ENCODE measurements around the gene PLCL2.
A peak's percentile ranks its signal among the peaks of the same experiment; 100 is the strongest.
"Not testable (repeated sequence)": the region's sequence is repeated elsewhere in the genome, so short reads cannot be mapped to it uniquely, and the experiment has no call there.

The PLCL2 gene

DNA sequence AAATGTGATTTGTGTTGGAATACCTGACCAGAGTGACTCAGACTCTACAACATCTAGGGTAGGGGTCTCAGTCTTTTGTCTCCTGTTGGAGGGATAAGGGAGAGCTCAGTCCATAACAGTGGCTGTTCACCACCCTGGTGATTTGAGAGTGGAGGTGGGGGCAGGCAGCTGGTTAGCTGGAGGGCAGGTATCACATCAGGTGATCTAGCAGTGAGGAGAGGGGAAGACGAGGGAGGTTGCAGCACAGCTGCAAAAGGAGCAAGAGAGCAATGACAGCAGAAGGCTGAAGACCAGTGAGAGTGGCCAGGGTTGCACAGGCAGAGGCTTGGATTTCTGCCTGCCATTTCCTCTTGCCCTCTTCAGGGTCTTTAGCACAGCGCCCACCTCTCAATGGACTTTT lies 38.4 kb downstream of the PLCL2 start:
- DNase-seq: no peak

DNA sequence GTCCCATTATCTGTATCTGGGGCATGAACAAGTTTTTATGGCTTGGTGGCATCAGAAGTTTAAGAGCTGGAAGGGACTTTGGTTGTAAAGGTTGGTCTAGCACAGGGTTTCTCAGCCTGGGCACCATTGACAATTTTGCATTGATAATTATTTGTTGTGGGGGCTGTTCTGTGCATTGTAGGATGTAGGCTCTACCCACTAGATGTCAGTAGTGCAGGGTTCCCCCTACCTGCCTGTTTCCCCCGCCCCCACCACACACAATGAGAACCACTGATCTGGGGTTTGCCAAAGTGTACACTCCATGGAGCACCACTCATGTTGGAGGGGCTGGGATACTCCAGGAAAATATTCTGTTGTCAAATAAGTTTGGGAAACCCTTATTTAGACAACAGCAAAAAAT lies 42.7 kb downstream of the PLCL2 start:
- no peak for DNase-seq

DNA sequence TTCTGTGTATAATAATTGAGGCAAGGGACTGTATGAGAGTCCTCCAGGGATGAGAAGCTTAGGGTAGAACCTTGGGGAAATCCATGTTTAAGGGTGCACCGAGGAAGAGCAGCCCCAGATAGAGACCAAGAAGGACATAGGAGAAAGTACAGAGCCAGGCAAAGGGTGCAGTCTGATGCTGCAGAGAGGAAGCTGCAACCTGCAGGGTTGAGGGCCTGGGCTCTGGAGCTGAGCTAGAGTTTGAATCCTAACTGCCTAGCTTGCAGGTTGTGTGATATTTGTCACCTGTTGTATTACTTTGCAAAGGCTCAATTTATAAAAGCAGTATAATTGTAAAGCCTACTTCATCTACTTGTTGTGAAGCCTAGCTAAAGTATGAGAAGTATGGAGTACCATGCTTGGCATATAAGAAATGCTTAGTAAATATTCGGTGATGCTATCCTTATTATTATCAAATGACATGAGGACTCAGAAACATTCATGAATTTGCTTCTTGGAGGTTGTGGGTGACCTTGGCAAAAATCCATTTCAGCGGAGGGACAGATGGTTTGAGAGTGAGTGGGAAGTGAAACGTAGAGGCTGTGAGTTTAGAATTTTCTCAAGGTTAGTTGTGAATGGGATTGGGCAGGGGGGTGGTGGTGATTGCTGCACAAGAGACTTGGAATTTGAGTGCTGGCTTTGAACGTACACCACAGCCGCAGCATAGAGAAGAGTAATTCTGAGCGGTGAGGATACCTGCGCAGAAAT lies 43.8 kb downstream of the PLCL2 start:
- DNase-seq: no peak

DNA sequence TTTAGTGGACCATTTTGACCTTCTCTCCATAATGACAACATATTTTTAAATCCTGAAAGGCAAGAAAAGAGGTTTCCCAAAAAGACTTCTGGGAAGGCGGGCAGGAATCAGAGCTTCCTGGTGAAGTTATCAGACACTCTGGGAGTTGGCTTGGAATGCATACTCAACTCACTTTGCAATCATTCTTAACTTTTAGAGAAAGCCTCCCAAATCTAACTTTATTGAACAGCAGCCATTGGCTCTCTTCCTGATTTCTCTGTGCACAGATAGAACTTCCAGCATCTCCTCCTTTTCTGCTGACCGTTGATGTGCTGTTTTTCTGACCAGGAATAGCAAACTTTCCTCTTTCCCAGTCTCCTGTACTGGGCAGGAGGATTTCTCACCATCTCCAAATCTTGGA lies 44.6 kb downstream of the PLCL2 start:
- no peak for DNase-seq

DNA sequence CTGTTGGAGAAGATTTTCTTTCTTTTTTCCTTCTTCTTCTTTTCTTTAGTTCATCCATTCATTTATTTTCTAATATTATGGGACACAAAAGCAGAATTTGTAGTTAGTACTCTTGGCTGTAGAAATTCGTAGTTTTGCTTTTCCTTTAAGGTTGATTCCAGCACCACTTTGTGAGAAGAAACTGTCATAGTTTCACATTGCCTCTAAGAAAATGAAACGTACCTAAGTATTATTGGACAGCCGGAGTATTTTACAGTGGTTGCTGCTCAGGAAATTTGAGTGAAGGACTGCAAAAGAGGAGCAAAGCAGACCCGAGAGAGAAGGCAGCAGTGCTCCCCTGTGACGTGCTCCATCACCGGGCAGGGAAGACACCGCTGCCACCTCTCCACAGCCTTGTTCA lies 48.1 kb downstream of the PLCL2 start:
- DNase-seq: no peak

DNA sequence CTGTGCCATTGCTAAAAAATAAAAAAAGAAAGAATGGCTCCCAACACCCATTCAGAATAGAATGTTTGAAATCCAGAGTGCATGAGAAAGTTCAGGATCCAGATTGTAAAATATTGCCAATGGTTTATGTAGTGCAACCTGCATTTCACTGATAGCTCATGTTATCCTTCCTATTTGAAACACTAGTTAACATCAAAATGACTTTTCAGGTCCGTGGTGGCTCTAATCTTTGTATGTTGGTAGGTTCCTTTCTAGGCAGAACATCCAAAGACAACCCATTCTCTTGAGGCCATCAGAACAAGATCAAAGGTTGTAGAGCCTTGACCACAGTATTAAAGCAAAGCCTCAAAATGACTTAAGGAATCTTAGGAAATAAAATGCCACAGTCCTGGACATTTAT lies 51.0 kb downstream of the PLCL2 start:
- DNase-seq: no peak

DNA sequence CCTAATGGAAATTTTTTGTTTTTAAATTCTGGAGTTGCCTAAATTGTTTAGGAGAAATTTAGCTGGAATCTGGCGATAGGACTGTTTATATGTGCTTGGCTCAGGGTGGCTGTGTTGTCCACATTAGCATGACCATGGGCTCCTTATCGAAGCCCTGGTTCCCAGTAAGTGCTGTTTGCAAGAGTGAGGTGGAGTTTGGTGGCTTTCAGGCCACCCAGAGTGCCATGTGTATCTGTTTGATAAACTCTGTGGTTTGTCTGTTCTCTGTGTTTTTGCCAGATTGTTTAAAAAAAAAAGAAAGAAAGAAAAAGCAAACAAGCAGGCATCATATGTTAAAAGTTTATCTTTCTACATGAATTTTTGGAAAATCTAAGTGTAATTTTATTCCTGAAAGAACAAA lies 51.5 kb downstream of the PLCL2 start:
- no peak for DNase-seq

DNA sequence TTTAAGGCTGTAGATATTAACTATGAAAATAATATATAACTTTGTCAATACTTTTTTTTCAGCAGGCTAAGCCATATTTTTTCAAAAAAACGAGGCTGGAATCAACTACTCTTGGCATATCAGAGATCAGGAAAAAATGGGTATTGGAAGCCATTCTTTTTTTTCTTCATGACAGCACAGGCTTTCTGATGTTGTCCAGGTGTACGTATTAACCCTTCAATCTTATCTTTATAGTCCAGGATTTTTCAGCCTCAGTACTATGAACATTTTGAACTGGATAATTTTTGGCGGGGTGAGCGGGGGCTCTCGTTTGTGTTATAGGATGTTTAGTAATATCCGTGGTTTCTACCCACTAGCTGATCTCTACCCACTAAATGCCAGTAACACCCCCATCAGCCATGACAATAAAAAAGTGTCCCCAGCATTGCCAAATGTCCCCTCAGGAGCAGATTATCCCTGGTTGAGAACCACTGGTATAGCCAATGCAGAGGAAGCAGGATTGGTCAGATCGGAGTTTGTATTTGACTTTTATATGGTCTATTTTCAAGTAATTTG lies 52.0 kb downstream of the PLCL2 start:
- no peak for DNase-seq

DNA sequence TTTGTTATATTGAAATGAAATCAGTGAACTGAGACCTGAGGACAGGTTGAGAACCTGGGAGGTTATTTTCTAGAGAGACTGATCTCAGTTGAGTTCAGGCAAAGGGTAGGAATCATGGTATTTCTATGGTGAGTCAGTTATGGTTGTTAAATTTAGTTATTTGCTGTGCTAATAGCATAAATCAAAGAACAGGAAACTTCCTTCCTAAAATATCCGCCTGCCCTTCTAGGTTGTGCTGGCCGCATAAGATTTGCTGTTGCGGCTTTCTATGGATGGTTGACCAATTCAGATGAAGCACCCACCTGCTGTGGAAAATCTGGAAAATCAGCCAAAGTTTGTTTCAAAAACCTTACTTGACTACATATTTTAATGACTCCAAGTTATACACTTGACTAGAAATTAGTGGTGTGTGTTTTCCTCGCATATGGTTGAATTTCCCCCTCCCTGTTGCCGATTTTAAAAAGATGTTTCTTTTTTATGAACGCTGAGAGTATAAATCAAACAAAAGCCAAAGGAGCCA lies 52.6 kb downstream of the PLCL2 start:
- DNase-seq: no peak

DNA sequence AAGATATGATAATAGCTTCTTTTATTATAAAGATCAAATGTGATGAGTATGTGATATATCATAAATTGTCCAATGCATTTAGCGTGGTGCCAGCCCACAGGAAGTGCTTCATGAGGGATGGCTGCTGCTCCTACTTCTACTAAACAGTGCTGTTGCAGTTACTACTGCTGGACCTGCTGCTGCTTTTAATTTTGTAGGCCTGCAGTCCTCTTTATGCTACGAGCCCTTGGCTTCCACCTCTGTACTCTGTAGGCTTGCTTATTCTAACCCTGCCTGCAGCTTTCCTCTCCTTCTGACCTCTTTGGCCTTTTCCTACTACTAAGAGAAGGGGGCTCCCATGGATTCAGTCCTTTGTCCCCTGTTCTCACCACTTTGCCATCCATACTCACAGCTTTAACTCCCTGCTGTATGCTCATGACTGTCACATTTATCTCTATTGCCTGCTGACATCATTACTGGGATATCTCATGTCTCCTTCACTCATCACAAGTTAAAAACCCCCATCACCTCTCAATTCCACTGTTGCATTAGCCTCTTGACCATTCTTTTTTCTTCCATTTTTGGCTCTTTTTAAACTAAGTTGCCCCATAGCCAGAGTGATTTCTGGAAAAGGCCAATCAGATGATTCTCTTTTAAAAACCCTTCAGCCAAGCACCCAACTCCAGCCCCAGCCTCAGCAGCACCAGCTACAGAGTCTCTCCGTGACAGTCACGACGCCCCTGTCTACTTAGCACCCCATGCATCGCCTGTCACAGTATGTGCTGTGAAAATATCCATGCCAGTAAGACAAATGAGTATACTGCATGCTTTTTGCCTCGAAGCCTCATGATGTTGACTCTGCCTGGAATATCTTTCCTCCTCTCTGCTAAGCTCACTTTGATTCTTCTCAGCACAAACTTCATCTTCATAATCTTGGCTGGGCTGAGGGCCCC lies 56.3 kb downstream of the PLCL2 start:
- no peak for DNase-seq

DNA sequence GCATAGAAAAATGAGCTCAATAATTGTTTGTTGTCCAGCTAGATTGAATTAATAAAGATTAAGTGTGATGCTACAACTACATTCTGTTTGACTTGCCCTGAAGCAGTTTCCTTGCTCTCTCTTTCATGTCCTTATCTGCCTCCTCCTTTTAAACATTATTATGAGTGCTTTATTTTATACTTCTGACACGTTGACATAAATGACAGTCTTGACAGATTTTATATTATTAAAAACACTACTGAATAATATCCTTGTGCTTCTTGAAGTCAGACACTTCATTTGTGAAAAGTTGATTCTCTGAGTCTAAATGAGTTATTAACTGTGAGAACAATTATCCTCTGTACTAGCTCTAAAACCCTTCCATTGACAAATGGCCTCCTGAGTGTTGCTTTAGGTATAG lies 58.2 kb downstream of the PLCL2 start:
- DNase-seq: no peak

DNA sequence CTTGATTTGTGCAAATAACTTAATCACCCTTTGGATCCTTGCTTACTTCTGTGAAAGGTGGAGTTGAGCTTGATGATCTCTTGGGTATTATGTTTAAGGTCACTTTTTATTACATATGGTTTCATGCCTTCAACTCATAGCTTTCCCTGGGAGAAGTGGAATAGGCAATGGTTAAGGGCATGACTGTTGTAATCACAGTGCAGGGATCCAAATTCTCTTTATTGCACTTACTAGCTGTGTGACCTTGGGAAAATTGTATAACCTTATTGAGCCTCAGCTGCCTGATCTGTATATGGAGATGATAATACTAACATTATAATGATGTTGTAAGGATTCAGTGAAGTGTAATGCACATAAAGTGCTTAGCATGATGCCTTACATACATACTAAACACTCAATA lies 59.1 kb downstream of the PLCL2 start:
- DNase-seq: no peak

DNA sequence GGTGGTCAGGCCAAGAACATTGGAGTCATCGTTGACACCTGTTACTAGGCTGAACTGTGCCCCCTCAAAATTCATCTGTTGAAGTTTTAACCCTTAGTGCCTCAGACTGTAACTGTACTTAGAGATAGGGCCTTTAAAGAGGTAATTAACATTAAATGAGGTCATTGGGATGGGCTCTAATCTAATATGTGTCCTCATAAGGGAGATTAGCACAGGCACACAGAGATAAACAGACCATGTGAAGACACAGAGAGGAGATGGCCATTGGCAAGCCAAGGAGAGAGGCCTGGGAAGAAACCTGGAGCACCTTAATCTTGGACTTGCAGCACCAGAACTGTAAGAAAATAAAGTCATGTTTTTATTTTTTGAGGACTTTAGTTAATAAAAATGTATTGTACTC lies 59.6 kb downstream of the PLCL2 start:
- DNase-seq: no peak

DNA sequence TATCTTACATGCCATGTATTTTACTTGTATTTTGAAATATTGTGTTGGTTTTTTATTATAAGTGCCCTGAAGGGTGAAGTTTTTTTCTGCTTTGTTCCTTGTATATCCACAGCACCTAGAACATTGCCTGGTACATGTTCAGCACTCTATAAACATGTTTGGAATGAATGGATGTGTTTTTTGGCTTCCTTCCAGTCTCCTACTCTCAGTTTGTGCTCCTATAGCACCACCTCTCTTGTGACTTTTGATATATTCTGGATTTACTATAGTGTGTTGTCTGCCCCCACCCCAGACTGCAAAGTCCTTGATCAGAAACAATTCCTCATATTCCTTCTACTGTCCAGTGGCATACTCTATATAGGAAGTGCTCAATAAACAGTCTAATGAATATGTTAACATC lies 60.6 kb downstream of the PLCL2 start:
- DNase-seq: peak; percentile 81

DNA sequence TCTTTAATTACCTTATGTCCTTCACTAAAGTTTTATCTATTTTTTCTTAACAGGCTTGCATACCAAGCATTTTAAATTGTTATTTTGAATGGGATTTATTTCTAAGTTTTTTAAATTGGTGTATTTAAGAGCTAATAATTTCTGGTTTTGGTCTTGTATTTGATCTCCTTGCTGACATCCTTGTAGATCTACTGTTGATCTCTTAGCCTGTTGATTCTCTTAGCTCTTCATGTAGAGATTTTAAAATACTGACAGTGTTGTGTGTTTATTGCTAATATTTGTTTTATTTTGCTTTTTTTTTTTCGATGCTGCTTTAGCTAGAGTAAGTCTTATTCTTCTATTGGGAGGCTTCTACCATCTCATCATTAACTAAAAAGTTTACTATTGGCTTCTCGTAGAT lies 65.5 kb downstream of the PLCL2 start:
- no peak for DNase-seq

DNA sequence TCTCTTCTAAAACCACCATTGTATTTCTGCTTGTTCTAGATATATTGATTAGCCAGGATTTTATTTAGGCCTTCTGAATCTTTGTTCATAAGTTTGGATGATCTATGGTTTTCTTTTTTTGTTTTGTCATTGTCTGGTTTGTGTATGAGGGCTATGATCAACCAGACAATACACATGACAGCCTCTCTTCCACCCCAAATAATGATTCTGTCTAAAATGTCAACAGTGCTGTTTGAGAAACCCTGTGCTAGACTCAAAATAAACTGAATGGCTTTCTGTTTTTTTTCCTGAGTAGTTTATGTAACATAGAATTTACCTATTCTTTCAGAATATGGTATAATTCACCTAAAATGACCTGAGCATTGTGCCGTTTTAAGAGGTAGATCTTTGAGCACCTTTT lies 66.1 kb downstream of the PLCL2 start:
- no peak for DNase-seq

DNA sequence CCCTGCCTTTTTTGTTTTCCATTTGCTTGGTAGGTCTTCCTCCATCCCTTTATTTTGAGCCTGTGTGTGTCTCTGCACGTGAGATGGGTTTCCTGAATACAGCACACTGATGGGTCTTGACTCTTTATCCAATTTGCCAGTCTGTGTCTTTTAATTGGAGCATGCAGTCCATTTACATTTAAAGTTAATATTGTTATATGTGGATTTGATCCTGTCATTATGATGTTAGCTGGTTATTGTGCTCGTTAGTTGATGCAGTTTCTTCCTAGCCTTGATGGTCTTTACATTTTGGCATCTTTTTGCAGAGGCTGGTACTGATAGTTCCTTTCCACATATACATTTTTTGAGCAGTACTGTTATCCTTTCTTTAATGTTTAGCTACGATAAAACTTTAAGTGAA lies 73.1 kb downstream of the PLCL2 start:
- not testable (repeated sequence) for DNase-seq

DNA sequence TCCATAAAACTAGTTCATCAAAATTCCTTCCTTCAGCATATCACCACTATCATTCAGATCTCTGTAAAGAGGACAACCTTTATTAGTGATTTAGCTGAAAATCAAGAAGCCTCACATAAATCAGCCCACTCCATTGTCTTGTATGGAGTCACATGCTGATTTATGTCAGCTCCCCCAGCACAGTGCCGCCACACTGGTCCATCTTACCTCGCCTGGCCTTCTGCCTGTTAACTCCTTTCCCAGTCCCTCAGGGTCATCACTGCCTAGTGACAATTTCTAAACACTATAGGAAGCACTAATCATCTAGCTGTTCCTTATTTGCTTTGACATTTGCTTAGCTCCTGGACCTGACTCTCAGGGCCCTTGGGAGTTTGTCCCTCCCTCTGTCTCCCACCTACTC lies 75.4 kb downstream of the PLCL2 start:
- DNase-seq: no peak

DNA sequence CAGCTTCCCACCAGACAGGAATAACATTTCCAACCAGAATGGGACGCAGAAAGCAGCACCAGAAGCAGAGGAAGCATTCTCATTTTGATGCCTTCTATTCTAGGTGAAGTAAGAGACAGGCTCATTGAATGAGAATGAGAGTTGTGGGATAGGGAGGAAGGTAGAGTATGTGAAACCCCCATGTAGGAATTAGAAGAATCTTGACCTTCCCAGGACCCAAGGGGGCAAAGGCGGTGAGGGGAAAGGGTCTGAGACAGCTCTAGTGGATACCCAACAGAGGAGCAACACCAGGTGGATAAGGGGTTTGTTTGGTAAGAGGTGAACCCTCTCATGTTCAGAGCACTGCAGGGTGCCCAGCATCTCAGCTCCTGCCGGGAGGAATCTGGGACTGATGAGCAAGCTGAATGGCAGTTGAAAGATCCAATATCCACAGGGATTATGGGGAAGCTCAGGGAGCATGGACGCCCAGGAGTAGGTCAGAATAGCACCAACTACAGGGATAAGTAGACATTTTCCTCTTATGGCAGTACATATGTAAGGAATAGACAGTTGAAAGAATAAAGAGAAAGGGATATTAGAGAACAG lies 77.0 kb downstream of the PLCL2 start:
- DNase-seq: no peak

DNA sequence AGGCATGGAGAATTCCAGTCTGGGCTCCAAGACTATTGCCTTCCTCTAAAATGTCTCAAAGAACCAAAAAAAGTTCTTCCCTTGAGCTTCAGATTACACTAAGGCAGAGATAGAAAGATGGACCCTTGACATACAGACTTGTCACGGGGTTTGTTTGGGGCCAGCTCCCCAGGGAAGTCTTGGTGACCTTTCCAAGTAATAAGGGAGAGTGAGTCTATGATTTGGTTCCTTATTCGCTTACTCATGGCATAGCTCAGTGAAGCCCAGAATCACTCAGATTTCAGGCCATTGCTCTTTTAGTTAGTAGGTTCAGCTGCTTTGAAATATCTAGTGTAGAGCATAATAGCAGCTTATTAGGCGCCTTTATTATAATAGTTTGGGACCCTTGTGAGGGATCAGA lies 90.3 kb downstream of the PLCL2 start:
- DNase-seq: no peak

DNA sequence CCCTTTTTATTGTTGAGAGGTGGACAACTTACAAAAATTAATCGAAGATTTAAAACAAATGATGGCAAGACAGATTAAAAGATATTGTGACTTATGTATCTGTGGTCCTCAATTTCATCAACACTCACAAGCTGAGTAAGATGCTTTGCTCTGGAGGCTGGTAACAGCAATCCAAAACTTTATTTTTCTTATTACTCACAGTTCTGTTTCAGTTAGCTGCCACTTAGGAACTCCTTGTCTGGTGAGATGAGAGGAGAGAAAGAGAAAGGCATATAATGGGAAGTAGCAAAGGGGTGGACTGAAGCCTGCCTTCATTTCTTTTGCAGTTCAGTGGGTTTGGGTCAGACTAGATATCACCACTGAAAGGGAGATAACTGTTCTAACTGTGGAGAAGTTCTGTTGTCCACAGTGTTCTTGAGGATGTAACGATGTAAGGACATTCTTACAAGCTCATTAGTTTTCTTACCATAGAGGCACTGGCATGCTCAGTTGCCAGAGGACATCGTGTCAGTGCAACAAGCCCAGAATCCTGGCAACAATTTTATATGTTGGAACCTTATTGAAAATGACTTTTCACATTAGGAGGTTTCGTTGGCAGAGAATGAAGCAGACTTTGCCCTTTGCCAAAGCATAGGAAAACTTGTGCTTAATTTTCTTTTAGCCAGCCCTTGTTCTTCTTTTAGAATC lies 93.6 kb downstream of the PLCL2 start:
- no peak for DNase-seq

DNA sequence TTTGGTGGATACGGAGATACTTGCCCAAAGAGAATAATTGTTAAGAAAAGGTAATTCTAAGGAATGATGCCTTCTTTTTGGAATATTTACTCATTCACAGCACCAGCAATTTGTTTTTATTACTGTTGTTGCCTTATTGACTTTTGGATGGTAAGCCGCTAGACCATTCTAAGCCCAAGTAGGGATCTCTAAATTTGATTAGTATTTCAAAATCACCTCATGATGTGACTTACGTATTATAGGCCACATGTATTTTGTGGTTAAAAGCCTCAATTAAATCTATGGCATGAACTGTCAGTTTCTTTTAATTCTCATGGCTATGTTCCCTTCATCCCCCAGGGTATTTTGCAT lies 94.1 kb downstream of the PLCL2 start:
- no peak for DNase-seq

Data from NCI-H2029 treated with DMSO at 0.1 percent for 48 hours (cell line).